GM23338 (cell line): ENCODE measurements around the gene S1PR1. TPM values are rescaled to one million over a fixed set of nuclear protein-coding genes. Genes with fewer than 3 reads are reported as not detected.

Experiments used
- ATAC-seq: fragments of 200-7000 bp; cut with Tn5 transposase; 3 replicates; pipeline ENCODE4 v1.9.1; 2020
- DNase-seq: peaks from one replicate; pipeline ENCODE4 v3.0.0-alpha.2; 2015; ENCODE audit warnings: low spot score
- H2AFZ ChIP-seq: fragments of 200-600 bp; sonication (generic); 2 replicates; pipeline ENCODE4 v1.8.0; 2016; ENCODE audit warnings: antibody characterized with exemption, mild to moderate bottlenecking, moderate library complexity
- H3F3A ChIP-seq: fragments of 200-600 bp; sonication (generic); replicated peaks from 2 replicates; pipeline ENCODE4 v1.8.0; 2017; ENCODE audit warnings: antibody characterized with exemption, mixed run types, low read depth
- H3K27ac ChIP-seq: fragments of 200-600 bp; sonication (generic); 2 replicates; pipeline ENCODE4 v1.6.1; 2016; ENCODE audit warnings: low read depth
- H3K27me3 ChIP-seq: fragments of 200-600 bp; sonication (generic); 2 replicates; pipeline ENCODE4 v1.8.0; 2016; ENCODE audit warnings: mild to moderate bottlenecking, mixed run types, moderate library complexity; ENCODE audit not compliant: insufficient read depth
- H3K36me3 ChIP-seq: fragments of 200-600 bp; sonication (generic); 2 replicates; pipeline ENCODE4 v1.8.0; 2016; ENCODE audit warnings: mild to moderate bottlenecking; ENCODE audit not compliant: insufficient read depth
- H3K4me1 ChIP-seq: fragments of 200-600 bp; sonication (generic); 2 replicates; pipeline ENCODE4 v1.8.0; 2016; ENCODE audit warnings: mild to moderate bottlenecking, moderate library complexity; ENCODE audit not compliant: insufficient read depth
- H3K4me2 ChIP-seq: fragments of 200-600 bp; sonication (generic); 2 replicates; pipeline ENCODE4 v1.7.1; 2017; ENCODE audit warnings: mixed run types
- H3K4me3 ChIP-seq: fragments of 200-600 bp; sonication (generic); 2 replicates; pipeline ENCODE4 v1.6.1; 2016; ENCODE audit warnings: mixed run types
- H3K79me2 ChIP-seq: fragments of 200-600 bp; sonication (generic); replicated peaks from 2 replicates; pipeline ENCODE4 v1.8.0; 2017; ENCODE audit warnings: mild to moderate bottlenecking; ENCODE audit not compliant: insufficient read depth
- H3K9me2 ChIP-seq: fragments of 200-600 bp; sonication (generic); 2 replicates; pipeline ENCODE4 v1.8.0; 2017; ENCODE audit not compliant: insufficient read depth
- H4K20me1 ChIP-seq: fragments of 200-600 bp; sonication (generic); replicated peaks from 2 replicates; pipeline ENCODE4 v1.8.0; 2017; ENCODE audit warnings: mild to moderate bottlenecking; ENCODE audit not compliant: insufficient read depth
- H3K27ac Mint-ChIP-seq: 2 replicates; pipeline ENCODE4 v1.8.0; 2020; ENCODE audit warnings: inconsistent platforms, mild to moderate bottlenecking, moderate library complexity, mixed read lengths
- H3K27me3 Mint-ChIP-seq: 3 replicates; pipeline ENCODE4 v1.8.0; 2022; ENCODE audit warnings: low read depth, mild to moderate bottlenecking, moderate library complexity, mixed read lengths, inconsistent platforms; ENCODE audit not compliant: insufficient read depth, poor library complexity
- H3K36me3 Mint-ChIP-seq: 3 replicates; pipeline ENCODE4 v1.8.0; 2021; ENCODE audit warnings: low read depth, mild to moderate bottlenecking, inconsistent platforms, moderate library complexity, mixed read lengths
- H3K4me1 Mint-ChIP-seq: 3 replicates; pipeline ENCODE4 v1.8.0; 2020; ENCODE audit warnings: mild to moderate bottlenecking, inconsistent platforms, mixed read lengths
- H3K4me3 Mint-ChIP-seq: 3 replicates; pipeline ENCODE4 v1.8.0; 2021; ENCODE audit warnings: moderate library complexity, mild to moderate bottlenecking, inconsistent platforms, mixed read lengths
- H3K9me3 Mint-ChIP-seq: 3 replicates; pipeline ENCODE4 v1.8.0; 2020; ENCODE audit warnings: moderate library complexity, mild to moderate bottlenecking, inconsistent platforms, mixed read lengths
- EZH2 ChIP-seq: fragments of 200-600 bp; sonication (generic); IDR thresholded peaks from one replicate; pipeline ENCODE4 v1.8.0; 2017; ENCODE audit warnings: antibody characterized with exemption, mild to moderate bottlenecking, low read depth; ENCODE audit not compliant: unreplicated experiment
- POLR2AphosphoS5 ChIP-seq: IDR thresholded peaks from 2 replicates; pipeline ENCODE4 v1.6.1; 2016; ENCODE audit warnings: antibody characterized with exemption, low read depth
- ZNF331 ChIP-seq: fragments of 250-450 bp; sonication (Bioruptor Pico); IDR thresholded peaks from 2 replicates; pipeline ENCODE4 v1.5.0; 2020; ENCODE audit warnings: low read depth, mild to moderate bottlenecking, moderate library complexity
- polyA plus RNA-seq: library from polyadenylated mRNA; unstranded; fragments of >200 nt; fragmentation: Nextera tagmentation; extraction: Ambion mirVana; gene quantifications from 2 replicates; pipeline ENCODE4 v1.2.1, GENCODE V29; 2016
- total RNA-seq: library from RNA; depleted of rRNA; stranded (reverse); fragments of >200 nt; shearing (Covaris generic); gene quantifications from 2 replicates; pipeline ENCODE4 v1.2.3, GENCODE V29; 2014
- TF ChIP-seq, protein P1 (sequence below): IDR thresholded peaks from one replicate; pipeline ENCODE4 v1.6.1; 2018; ENCODE audit warnings: antibody characterized with exemption; ENCODE audit not compliant: unreplicated experiment
- TF ChIP-seq, protein P2 (sequence below), 2 experiments: fragments of 200-600 bp in 1 of 2; sonication (generic) in 1 of 2; conservative IDR thresholded peaks; 2 replicates each; pipeline versions ENCODE4 v1.5.1 to v1.6.1; 2016 to 2017; ENCODE audit warnings: antibody characterized with exemption in 2 of 2, low read depth in 2 of 2, mild to moderate bottlenecking in 2 of 2, moderate library complexity in 1 of 2
- TF ChIP-seq, protein P3 (sequence below): IDR thresholded peaks from 2 replicates; pipeline ENCODE4 v1.6.1; 2016; ENCODE audit warnings: antibody characterized with exemption

Gene S1PR1
- total and polyA plus RNA-seq, 2 experiments from 2014 or later = 2.6 to 4.1 TPM

DNA sequence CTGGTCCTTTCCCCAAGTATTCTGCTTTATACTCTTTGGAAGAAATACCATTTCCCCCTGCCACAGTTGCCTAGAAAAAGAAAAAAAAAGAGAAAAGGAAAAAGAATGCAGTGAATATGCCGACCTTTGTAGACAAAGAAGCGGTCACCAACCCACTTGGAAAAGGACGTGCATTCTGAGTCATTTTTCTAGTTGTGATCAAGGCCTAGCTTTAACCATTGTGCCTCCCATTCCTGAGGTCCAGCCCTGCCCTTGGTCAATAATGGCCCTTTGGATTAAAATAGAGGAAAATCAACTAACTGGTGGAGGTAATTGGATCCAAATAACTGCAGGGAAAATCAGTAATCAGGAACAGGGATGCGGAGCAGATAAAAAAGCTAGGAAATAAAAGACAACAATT, 24.8 kb downstream of the S1PR1 start (continued):
- no peak for TF ChIP-seq EZH2
- TF ChIP-seq ZNF331 (CRISPR knock-in tag) = no peak
- TF ChIP-seq, protein P1, sequence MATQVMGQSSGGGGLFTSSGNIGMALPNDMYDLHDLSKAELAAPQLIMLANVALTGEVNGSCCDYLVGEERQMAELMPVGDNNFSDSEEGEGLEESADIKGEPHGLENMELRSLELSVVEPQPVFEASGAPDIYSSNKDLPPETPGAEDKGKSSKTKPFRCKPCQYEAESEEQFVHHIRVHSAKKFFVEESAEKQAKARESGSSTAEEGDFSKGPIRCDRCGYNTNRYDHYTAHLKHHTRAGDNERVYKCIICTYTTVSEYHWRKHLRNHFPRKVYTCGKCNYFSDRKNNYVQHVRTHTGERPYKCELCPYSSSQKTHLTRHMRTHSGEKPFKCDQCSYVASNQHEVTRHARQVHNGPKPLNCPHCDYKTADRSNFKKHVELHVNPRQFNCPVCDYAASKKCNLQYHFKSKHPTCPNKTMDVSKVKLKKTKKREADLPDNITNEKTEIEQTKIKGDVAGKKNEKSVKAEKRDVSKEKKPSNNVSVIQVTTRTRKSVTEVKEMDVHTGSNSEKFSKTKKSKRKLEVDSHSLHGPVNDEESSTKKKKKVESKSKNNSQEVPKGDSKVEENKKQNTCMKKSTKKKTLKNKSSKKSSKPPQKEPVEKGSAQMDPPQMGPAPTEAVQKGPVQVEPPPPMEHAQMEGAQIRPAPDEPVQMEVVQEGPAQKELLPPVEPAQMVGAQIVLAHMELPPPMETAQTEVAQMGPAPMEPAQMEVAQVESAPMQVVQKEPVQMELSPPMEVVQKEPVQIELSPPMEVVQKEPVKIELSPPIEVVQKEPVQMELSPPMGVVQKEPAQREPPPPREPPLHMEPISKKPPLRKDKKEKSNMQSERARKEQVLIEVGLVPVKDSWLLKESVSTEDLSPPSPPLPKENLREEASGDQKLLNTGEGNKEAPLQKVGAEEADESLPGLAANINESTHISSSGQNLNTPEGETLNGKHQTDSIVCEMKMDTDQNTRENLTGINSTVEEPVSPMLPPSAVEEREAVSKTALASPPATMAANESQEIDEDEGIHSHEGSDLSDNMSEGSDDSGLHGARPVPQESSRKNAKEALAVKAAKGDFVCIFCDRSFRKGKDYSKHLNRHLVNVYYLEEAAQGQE = no peak

DNA sequence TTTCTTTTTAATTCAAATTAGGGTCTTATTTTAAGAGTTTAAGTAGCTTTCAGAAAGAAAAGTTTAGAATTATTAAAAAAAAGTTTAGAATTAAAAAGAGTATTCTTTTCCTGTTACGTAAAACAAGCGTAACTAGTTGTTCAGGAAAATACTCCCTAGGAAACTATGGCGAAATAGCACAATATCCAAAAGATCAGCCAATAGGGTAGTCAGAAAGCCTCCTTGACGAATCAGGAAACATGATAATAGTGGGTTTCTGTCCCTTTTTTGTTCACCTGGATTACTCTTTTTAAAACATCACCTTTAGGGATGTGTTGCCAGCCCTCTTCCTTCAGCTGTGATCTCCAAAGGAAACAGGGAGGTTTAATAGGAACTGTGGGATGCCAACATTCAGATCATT, 25.2 kb downstream of the S1PR1 start:
- H3K4me1 ChIP-seq = peaks cover 12% of the 10 kb centered on the region
- no peaks in the 10 kb centered on the region for H4K20me1 ChIP-seq
- no peaks in the 10 kb centered on the region for H3K27me3 ChIP-seq
- no peak overlapping the region for H3K4me3 ChIP-seq
- H3K36me3 ChIP-seq = no peaks in the 10 kb centered on the region
- H3K4me2 ChIP-seq = no peak overlapping the region
- H2AFZ ChIP-seq = peak overlapping the region; percentile 11; the same call in 1 of the 2 replicates
- no peaks in the 10 kb centered on the region for H3F3A ChIP-seq
- Mint-ChIP-seq H3K36me3 (no peaks in the 10 kb centered on the region), H3K27ac (no peak overlapping the region), H3K27me3 (peaks cover 3% of the 10 kb centered on the region), H3K9me3 (no peaks in the 10 kb centered on the region), H3K4me1 (peaks cover 28% of the 10 kb centered on the region), H3K4me3 (no peak overlapping the region)
- H3K27ac ChIP-seq = no peak overlapping the region
- no peaks in the 10 kb centered on the region for H3K9me2 ChIP-seq
- DNase-seq (no peak), ATAC-seq (no peak)
- TF ChIP-seq POLR2AphosphoS5 = no peak
- no peaks in the 10 kb centered on the region for H3K79me2 ChIP-seq

DNA sequence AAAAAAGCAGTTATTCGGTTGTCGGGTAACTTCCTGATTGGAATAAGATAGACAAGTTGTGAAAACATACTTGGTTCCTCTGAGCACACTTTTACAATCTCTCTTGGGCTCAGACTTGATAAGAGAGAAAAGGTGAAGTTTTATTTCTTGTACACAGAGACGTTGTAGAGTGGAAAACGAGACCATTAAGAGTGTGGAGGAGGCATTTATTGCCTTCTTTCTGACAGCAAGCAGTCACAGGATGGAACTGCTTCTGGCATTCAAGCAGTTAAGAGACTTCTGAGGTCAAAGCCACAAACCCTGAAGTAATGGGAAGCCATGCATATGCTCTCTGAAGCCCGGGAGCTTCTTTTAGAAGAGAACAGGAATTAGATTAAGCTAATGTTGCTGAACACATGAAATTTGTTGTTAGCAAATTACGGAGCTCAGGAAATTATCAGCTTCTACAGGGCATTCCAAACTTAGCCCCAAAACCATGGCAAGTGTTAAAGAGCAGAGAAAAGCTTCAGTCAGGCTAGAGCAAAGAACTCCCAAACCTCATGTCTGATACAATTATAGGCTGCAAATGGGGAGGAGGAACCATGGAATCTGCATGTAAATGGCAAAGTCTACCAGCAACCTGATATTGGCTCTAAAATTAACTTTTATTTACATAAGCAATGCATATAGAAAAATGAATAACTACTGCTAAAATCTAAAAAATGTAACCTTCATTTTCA, 26.0 kb downstream of the S1PR1 start:
- H3K36me3 Mint-ChIP-seq = no peaks in the 10 kb centered on the region
- H3K27ac ChIP-seq = no peak overlapping the region
- H3K4me2 ChIP-seq = no peak overlapping the region
- peaks cover 12% of the 10 kb centered on the region for H3K4me1 ChIP-seq
- peaks cover 3% of the 10 kb centered on the region for H3K27me3 Mint-ChIP-seq
- no peak overlapping the region for H3K4me3 ChIP-seq
- H4K20me1 ChIP-seq = no peaks in the 10 kb centered on the region
- H3K27ac Mint-ChIP-seq = no peak overlapping the region
- no peaks in the 10 kb centered on the region for H3K27me3 ChIP-seq
- H3K36me3 ChIP-seq = no peaks in the 10 kb centered on the region
- DNase-seq (peak; percentile 18), ATAC-seq (peak; percentile 43; the same call in 2 of the 3 replicates)
- H3F3A ChIP-seq = no peaks in the 10 kb centered on the region
- H3K4me3 Mint-ChIP-seq = no peak overlapping the region
- H3K4me1 Mint-ChIP-seq = peaks cover 28% of the 10 kb centered on the region
- H3K9me3 Mint-ChIP-seq = no peaks in the 10 kb centered on the region
- no peaks in the 10 kb centered on the region for H3K79me2 ChIP-seq
- no peaks in the 10 kb centered on the region for H3K9me2 ChIP-seq
- H2AFZ ChIP-seq = peak overlapping the region; percentile 11; the same call in 1 of the 2 replicates
- TF ChIP-seq, protein P2, sequence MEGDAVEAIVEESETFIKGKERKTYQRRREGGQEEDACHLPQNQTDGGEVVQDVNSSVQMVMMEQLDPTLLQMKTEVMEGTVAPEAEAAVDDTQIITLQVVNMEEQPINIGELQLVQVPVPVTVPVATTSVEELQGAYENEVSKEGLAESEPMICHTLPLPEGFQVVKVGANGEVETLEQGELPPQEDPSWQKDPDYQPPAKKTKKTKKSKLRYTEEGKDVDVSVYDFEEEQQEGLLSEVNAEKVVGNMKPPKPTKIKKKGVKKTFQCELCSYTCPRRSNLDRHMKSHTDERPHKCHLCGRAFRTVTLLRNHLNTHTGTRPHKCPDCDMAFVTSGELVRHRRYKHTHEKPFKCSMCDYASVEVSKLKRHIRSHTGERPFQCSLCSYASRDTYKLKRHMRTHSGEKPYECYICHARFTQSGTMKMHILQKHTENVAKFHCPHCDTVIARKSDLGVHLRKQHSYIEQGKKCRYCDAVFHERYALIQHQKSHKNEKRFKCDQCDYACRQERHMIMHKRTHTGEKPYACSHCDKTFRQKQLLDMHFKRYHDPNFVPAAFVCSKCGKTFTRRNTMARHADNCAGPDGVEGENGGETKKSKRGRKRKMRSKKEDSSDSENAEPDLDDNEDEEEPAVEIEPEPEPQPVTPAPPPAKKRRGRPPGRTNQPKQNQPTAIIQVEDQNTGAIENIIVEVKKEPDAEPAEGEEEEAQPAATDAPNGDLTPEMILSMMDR (conservative IDR thresholded peaks at IDR 0.05; ENCODE audit: low read depth in 2 of 2) = no peak
- TF ChIP-seq, protein P3, sequence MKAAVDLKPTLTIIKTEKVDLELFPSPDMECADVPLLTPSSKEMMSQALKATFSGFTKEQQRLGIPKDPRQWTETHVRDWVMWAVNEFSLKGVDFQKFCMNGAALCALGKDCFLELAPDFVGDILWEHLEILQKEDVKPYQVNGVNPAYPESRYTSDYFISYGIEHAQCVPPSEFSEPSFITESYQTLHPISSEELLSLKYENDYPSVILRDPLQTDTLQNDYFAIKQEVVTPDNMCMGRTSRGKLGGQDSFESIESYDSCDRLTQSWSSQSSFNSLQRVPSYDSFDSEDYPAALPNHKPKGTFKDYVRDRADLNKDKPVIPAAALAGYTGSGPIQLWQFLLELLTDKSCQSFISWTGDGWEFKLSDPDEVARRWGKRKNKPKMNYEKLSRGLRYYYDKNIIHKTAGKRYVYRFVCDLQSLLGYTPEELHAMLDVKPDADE = no peak
